GM21423 (cell line): ENCODE measurements around the gene IL4I1.

Experiments used
- ATAC-seq: cut with Tn5 transposase; IDR thresholded peaks from one replicate; pipeline ENCODE4 v1.9.1; 2021; ENCODE audit warnings: mild to moderate bottlenecking, moderate library complexity; ENCODE audit not compliant: unreplicated experiment

IL4I1 gene

DNA sequence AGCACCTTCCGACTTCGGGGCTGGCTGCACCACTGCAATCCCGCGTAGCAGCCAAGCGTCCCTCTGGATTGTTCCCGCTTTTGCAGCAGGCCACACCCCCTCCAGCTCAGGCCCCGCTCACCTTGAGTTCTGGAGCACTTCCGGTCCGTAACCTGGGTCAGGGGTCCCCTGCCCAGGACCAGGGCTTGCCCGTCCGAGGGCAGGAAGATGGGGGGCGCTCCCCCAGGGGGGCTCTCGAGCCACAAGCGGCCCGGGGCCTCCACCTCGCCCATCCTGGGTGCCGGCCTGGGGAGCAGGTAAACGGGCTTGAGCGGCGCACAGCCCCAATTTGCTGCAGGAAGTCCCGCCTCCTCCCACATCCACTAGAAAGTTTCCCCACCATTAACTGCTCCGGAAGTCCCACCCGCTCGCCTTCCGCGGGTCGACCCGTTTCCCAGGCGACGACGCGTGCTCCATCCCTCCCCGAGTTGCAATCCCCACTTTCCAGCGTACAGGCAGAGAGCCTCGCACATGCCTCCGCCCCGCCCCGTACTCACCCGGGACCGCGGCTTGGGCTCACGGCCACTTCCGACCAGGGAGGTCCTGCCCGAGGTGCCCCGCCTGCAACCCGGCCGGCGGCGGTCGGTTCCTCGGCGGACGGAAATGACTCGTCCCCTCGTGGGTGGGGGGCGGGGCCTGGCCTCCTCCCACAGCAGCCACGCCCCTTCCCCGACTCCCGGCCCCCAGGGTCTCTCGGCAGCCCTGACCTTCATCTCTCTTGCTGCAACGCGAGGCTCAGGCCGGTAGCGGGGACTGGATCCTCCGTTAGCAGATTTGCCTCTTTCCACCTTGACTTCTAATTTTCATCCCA lies 29.5 kb downstream of the IL4I1 start, which contains the start of gene PNKP:
Gene PNKP (minus strand): TSS at position 644 of the 850 bp plus-strand sequence. CDS start 372 bp downstream, at position 272.
- peak; percentile 33 for ATAC-seq

DNA sequence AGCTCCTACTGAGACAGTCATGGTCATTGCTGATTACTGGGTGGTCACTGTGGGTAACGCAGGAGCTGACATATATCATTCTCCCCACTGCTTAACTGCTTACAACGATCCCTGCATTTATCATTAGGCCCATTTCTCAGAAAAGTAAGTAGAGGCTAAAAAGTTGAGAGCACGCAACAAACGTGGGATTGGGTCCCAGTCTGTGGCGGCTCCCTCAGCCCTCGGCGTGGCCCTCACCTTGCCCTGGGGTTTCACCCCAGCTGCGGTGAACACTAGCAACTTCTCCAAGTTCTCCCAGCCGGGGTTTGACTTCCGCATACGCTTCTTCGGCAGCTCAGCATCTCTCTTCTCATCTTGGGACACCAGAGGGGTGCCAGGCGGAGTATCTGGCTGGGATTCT lies 31.8 kb downstream of the IL4I1 start:
- no peak for ATAC-seq

DNA sequence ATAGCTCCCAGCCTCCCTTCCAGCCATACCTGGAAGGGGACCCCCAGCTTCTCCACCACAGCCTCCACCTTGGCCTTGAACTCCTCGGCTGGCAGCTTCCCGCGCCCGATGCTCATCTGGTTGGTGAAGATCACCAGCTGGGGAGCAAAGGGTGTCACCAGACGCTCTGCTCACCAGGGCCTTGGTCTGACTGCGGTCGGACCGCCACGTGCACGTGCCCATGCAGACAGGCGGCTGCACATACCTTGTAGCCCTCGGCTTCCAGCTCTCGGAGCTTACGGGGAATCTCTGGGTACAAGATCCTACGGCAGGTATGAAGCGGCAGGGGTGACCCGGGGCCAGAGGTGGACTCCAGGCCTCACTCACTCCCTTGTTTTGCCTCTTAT lies 32.8 kb downstream of the IL4I1 start:
- ATAC-seq, result no peak

DNA sequence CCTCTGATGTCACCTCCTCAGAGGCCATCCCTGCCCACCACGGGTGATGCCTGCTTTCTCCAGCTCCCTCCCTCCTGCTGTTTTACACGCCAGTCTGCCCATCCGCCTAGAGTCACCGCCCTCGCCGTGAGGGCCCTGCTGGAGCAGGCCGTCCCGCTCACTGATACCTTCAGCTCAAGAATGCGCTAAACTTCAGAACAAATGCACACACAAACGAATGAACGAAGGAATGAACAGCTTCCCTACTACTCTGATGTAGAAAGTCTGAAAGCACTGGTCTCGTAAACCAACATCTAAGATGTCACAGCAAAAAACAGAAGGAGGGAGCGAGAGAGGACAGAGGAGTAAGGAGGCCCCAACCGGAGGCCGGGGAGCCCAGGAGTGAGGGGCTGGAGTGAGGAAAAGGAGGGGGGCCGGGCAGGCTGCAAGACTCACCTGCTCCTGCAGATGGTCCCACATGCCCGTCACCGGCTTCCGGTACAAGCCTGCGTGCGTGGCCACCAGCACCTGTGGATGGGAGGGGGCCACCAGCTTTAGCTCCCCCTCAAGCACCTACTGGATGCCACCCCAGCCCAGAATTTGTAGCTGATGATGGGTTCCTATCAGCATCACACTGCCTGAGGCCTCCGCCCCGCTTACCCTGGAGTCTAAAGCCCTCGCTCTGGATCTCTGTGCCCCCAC lies 33.3 kb downstream of the IL4I1 start:
- ATAC-seq, result no peak

DNA sequence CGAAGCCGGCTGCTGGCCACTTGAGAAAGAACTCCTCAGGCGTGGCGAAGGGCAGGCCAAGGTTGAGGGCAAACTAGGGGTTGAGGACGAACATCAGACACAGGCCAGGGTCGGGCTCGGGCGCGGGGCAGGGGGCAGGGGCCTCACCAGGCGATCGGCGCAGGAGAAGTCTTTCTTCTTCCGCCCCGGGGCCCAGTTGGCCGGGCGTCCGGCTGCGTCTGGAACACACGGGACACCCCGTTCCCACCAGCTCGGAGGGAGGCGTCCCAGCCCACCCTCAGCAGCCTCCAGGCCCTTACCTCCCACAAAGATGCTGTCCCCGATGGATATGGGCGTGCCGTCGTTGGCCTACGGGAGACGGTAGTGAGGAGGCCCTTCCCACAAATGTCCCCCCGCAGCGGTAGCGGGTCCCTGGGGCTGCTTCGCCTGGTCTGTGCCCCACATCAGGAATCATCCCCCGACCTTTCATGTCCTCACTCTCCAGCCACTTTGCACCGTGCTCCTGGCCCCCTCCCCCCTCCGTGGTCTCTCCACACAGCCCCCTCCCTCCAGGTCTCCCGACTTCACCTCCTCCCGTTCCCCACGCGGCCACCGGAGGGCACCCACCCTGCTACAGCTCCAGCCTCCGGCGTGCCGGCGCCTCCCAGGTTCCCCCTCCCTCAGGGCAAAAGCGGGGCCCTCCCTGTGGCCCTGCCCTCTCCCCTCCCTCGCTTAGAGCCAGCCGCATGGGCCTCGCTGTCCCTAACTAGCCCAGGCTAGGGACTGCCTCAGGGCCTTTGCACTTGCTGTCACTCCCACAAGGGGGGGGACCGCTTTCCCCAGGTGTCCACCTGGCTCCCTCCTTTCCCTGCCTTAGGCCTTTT lies 34.1 kb downstream of the IL4I1 start:
- ATAC-seq, result no peak

DNA sequence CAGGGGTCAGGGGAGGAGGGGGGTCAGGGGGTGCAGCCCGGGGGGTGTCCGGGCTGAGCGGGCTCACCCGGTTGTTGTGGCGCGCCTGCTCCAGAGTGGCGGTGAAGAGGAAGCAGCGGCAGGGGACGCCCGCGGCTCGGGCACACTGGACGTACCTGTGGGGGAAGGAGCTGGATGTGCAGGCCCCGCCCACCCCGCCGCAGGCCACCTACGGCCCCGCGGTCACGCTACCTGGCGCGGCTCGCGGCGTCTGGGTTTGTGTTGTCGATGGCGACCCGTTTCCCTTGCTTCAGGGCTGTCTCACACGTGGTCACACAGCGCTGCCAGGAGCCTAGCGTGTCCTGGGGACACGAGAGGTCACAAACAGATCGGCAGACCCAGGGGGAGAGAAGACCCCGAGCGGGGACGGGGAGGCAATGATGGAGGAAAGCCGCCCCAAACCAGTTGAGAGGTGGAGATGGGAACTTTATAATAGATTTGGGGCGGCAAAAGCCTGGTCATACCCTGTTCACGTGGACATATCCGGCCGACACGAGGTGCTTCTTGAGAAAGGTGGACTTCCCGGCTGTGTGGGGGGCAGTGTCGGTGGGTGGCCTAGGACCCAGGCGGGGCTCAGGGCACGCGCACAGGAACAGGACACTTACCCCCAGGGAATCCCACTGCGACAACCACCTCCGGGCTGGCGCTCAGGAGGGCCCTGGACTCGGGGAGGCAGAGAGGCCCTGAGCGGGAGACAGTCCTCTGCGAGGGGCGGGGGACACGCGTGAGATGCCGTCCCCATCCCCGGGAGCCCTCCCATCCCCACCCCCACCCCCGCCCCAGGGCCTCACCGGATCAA lies 34.9 kb downstream of the IL4I1 start:
- no peak for ATAC-seq

DNA sequence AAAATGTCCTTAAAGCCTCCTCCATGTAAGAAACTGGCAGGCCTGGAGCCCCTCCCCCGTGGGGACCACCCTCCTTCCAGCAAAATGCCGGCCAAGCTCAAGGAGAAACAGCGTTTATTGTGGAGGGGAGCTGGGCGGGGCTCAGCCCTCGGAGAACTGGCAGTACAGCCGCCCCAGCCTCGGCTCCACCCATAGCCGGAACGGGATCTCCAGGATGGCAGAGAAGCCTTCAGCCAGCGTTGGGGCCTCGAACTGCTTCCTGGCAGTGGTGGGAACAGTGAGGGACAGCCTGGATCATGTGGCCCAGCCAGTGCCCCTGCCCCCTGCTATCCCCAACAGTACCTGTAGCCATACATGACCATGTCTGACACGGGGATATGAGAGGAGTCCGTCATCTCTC lies 35.6 kb downstream of the IL4I1 start:
- ATAC-seq, result no peak

DNA sequence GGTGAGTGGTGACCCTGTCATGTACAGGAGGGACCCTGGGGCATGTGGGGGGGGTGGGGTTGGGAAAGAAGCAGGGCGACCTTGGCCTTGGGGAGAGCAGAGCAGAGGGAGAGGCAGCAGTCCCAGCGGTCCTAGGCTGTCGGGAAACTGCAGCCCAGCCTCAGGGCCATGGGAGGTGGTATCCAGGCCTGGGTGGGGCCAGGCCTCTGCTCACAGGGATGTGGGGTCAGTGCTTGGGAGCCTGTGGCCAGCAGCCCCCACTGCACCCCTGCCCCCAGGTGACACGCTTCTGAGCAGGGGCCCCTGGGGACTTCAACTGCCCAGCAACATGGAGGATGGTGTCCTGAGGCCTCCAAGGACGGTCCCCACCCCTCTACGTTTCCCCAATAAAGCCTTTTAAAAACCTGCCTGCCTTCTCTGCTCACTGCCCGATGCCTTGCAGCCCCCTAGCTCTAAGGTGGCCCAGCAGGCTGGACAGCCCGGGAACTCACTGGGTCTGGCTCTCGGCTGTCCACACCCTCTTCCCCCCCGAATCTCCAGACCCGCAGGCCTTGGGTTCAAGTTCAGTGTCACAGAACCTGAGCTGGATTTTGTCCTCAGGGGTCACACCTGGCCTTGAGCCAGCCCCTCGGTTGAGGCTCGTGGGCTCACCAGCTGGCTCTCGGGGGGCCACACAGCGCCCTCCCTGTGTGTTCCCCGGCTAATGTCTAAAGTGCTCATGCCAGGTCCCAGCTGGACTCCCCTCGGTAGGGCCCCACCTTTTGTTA lies 36.2 kb downstream of the IL4I1 start:
- ATAC-seq, result no peak

DNA sequence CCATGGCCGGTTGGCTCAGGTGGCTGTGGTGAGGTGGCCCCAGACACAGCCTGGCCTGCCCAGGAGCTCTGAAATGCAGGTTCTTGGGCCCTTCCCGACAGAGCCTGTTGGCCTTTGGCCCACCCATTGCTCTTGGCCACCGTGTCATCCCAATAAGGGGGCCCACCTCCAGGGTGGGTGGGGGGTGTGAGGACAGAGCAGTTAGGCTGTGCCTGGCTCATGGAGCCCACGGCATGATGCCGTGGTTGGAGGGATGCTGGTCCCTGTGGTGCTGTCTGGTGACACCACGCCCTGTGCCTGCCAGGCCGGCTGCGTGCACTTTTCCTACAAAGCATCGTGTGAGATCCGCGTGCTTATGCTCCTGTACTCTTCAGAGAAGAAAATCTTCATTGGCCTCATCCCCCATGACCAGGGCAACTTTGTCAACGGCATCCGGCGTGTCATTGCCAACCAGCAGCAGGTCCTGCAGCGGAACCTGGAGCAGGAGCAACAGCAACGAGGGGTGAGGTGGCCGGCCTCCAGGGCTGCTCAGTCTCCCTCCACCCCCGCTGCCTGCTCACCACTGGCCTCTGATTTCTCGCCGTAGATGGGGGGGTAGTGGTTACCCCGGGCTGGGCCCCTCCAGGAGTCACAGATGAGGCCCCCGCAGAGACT lies 36.9 kb downstream of the IL4I1 start:
- ATAC-seq, result no peak

DNA sequence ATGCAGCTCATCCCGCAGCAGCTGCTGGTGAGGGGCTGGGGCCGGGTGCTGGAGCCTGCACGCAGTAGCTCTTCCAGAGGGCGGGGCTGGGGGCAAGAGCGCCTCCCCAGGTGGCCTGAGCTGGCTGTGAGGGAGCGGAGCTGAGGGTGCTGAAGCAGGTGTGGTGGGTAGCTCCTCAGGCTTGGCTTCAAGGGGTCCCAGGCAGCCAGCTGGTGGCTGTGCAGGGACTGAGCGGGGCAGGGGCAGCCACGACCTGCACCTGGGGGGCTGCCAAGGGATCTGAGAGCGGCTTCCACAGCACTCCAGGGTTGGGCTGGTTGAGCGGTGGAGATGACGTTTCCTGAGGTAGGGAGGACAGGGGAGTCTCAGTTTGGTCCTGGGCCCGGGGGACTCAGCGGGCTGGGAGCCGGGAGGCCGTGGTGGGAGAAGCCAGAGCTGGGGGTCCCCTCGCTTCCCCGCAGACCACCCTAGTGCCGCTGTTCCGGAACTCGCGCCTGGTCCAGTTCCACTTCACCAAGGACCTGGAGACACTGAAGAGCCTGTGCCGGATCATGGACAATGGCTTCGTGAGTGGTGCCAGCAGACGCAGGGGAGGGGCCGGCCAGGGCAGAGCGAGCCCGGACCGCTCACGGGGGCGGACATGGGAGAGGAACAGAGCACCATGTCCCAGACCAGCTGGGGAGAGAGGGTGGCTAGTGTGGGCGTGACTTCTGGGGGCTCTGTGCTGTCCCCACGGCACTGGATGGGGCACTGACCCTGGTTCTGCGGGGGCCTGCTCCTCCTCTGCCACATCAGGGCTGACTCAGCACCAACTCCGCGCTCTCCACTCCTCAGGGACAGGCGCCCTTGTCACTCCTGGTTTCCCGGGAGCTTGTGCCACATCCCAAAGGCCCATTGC lies 38.4 kb downstream of the IL4I1 start:
- ATAC-seq, result no peak

DNA sequence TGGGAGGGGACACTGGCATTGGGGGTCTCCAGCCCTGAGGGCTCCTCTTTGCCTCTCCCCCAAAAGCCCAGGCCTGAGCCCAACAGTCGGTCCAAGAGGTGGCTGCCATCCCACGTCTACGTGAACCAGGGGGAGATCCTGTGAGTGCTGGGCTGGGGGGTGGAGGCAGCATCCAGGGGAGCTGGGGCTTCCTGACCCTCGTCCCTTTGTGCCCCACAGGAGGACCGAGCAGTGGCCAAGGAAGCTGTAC lies 38.9 kb downstream of the IL4I1 start:
- no peak for ATAC-seq

DNA sequence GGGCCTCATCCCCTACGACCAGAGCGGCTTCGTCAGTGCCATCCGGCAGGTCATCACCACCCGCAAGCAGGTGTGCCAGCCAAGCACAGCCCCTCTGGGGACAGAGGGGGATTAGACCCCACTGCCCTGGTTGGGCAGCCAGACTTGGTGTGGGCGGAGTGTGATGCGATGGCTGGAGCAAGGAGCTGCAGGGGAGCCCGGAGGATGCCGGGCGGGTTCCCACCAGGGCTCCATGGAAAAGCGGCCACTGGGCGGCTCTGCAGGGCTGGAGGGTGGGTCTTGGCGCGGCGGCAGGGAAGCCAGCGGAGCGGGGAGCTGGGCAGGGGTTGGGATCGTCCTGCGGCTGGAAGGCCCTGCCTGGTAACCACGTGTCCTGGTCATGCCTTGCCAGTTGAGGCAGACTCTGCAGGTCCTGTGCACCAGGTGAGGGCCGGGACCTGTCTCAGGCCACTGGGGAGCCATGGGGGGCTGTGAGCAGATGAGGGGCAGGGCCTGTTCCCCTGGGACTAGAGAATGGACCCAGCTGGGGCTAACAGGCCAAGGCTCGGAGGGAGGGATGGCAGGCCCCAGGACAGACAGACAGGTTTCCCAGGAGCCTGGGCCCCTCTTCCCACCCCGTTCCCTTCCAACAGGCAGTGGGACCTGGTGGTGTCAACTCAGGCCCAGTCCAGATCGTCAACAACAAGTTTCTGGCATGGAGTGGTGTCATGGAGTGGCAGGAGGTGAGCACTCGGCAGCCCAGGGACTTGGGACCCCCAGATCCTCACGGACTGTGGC lies 39.4 kb downstream of the IL4I1 start:
- ATAC-seq, result no peak

DNA sequence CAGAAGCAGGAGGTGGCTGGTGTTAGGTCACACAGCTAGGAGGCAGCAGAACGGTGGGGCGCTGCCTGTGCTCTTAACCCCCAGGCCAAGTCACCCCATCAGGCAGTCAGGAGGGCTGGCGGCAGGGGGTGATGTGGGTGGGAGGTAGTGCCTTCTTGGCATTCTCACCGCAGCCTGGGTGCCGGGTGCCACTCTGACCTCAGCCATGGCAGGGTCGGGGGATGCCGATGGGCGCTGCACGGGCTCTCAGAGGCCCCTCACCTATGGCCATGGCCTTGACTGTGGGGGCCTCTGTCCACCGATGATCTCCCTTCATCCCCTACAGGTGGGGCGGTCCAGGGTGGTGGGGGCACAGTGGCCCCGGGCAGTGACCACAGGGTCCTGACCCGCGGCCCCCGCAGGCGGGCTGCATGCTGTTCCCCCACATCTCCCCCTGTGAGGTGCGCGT lies 40.1 kb downstream of the IL4I1 start:
- ATAC-seq, result no peak

DNA sequence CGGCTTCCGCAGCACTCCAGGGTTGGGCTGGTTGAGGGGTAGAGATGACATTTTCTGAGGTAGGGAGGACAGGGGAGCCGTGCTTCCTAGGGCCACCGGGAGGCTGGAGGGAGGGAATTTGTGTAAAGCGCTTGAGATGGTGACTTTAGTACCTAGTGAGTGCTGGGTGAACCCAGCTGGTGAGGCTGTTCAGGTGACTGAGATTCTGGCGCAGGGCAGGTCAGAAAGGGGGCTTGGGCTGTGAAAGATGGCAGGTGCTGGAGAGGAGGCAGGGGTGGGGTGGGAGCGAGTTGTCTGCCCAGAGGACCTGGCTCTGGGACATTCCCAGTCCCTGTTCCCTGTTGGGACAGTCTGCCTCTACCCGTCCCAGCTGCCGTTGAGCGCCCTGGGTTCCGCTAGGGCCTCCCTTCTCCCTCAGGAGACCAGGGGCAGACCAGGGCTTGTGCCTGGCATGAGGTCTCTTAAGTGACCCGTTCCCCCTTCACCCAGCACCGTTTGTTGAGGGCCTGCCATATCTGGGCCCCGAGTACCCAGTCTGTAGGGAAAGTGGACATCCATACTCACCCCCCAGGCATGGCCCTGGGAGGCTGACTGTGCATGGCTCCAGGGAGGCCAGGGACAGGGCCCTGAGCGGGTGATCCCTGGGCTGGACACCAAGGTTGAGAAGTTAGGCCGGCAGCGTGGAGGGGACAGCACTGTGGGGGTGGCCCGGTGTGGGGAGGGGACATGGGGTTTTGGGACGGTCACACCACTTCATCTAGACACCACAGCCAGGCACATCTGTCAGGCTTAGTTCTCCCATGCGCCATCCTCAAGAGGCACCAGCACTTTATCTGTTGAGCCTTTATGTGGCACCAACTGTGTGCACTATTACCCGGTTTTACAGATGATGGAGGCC lies 40.8 kb downstream of the IL4I1 start:
- ATAC-seq, result no peak

DNA sequence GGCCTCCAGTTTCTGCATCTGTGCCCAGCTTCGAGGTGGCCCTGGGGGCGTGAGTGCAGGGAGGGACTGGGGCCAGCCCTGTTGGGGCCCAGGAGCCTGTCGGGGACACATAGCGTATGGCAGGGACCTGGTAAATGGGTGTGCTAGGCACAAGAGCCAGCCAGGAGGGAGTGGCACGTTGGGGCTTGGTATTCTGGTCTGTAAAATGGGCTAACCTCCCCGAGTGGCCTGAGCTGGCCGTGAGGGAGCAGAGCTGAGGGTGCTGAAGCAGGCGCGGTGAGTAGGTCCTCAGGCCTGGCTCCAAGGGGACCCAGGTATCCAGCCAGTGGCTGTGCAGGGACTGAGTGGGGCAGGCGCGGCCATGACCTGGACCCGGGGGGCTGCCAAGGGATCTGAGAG lies 41.4 kb downstream of the IL4I1 start:
- ATAC-seq, result no peak

DNA sequence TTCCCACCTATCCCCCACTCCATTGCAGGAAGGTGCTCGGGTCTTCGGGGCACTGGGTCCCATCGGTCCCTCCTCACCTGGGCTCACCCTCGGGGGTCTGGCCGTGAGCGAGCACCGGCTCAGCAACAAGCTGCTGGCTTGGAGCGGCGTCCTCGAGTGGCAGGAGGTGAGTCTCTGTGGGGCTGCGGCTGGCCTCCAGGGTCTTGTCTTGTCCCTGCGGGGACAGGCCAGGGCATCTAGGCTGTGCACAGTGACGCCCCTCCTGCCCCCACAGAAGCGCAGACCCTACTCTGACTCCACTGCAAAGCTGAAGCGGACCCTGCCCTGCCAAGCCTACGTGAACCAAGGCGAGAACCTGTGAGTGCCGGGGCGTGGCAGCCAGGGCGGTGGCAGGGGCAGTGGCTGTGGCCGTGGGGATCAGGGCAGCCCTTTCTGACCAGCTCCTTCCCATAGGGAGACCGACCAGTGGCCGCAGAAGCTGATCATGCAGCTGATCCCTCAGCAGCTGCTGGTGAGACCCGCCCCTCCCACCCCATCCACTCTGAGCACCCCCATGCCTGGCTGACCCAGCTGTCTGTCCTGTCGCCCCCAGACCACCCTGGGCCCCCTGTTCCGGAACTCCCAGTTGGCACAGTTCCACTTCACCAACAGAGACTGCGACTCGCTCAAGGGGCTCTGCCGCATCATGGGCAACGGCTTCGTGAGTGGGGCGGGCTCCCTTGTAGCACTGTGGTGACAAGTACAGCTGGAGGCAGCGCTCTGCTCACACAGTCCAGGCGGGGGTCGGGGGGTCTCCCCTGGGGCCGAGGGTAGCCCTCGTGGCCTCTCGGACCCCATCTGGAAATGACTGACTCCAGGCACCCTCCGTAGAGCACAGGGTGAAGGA lies 42.1 kb downstream of the IL4I1 start:
- no peak for ATAC-seq
